Prostate gland (tissue), 2 donors: ENCODE results near the gene OSBPL2. TPM values are rescaled to one million over a fixed set of nuclear protein-coding genes. Genes with fewer than 3 reads are reported as not detected.

Experiments used
- DNase-seq: peaks from one replicate; pipeline ENCODE4 v3.0.0-alpha.2; 2019; ENCODE audit warnings: low spot score
- H3K27ac ChIP-seq, 2 donors: fragments of 200-600 bp; sonication (generic); 2 replicates each; pipeline ENCODE4 v1.5.1; 2017 to 2019
- H3K27me3 ChIP-seq: fragments of 200-600 bp; sonication (generic); replicated peaks from 2 replicates; pipeline ENCODE4 v1.5.1; 2019; ENCODE audit not compliant: insufficient read depth
- H3K36me3 ChIP-seq, 2 donors: fragments of 200-600 bp; sonication (generic); 1 replicate in 1 of 2; 2 replicates in 1 of 2; pipeline versions ENCODE4 v1.5.1 to v1.8.1; 2017 to 2019
- H3K4me1 ChIP-seq: fragments of 200-600 bp; sonication (generic); replicated peaks from 2 replicates; pipeline ENCODE4 v1.5.1; 2019
- H3K4me3 ChIP-seq, 2 donors: fragments of 200-600 bp; sonication (generic); 2 replicates each; pipeline ENCODE4 v1.5.1; 2017 to 2019
- H3K9me3 ChIP-seq: fragments of 200-600 bp; sonication (generic); 2 replicates; pipeline ENCODE4 v1.5.1; 2017
- CTCF ChIP-seq, 4 experiments: fragments of 200-600 bp in 2 of 4; fragments of 450-650 bp in 2 of 4; sonication (generic) in 2 of 4; IDR thresholded peaks; 1 replicate in 3 of 4; 2 replicates in 1 of 4; pipeline ENCODE4 v1.5.1; 2016 to 2019; ENCODE audit warnings: antibody characterized with exemption in 4 of 4, mild to moderate bottlenecking in 2 of 4, moderate library complexity in 2 of 4
- POLR2A ChIP-seq: fragments of 450-650 bp; IDR thresholded peaks from one replicate; pipeline ENCODE4 v1.6.1; 2016; ENCODE audit warnings: antibody characterized with exemption, mild to moderate bottlenecking
- POLR2AphosphoS5 ChIP-seq: sonication (generic); formaldehyde crosslinking; IDR thresholded peaks from one replicate; pipeline ENCODE4 v1.6.1; 2017; ENCODE audit warnings: antibody characterized with exemption
- WGBS: methylation state at CpG from one replicate; pipeline ENCODE4 v1.1.5; 2018; 5-methylcytosine and 5-hydroxymethylcytosine counted together
- intact Hi-C: fragments of 100-400 bp; cut with DNase I; formaldehyde crosslinking; loops from one replicate; pipeline ENCODE4 v1.14.2; 2022
- total RNA-seq, 2 donors: library from RNA; depleted of rRNA; stranded (reverse); fragments of >200 nt; gene quantifications; one replicate each; pipeline ENCODE4 v1.1.0, GENCODE V29; 2016

OSBPL2 gene
- total RNA-seq, 2 donors from 2014 or later = 33.5 to 50.6 TPM

- no peak overlapping the region for H3K4me3 ChIP-seq
- H3K36me3 ChIP-seq = no peaks in the 10 kb centered on the region
- 54% methylated on average over 16 of the region's 16 CpGs for WGBS
- no peaks in the 10 kb centered on the region for H3K9me3 ChIP-seq
- peak; percentile 48 for DNase-seq
- no peaks in the 10 kb centered on the region for H3K27me3 ChIP-seq
- intact Hi-C loops = no loop called here
- peaks cover 23% of the 10 kb centered on the region for H3K4me1 ChIP-seq
- TF ChIP-seq CTCF (IDR thresholded peaks at IDR 0.05) (no peak), POLR2AphosphoS5 (peak; percentile 31), POLR2A (no peak)
- peak overlapping the region; percentile 20 to 25 for H3K27ac ChIP-seq
Measured at GRCh38 chr20:62235001-62235776, 3.1 kb upstream of the OSBPL2 start.

- Histone ChIP-seq H3K9me3 (no peaks in the 10 kb centered on the region), H3K4me1 (peaks cover 23% of the 10 kb centered on the region), H3K4me3 (no peak overlapping the region), H3K27ac (peak overlapping the region; percentile 20 to 25), H3K36me3 (no peaks in the 10 kb centered on the region), H3K27me3 (no peaks in the 10 kb centered on the region)
- no peak for TF ChIP-seq POLR2A
- no peak for TF ChIP-seq CTCF (IDR thresholded peaks at IDR 0.05)
- TF ChIP-seq POLR2AphosphoS5 = no peak
- intact Hi-C loops = no loop called here
- DNase-seq = no peak
- 92% methylated on average over 9 of the region's 9 CpGs for WGBS
Measured at GRCh38 chr20:62235777-62236157, 2.6 kb upstream of the OSBPL2 start.

- Histone ChIP-seq H3K27me3 (no peaks in the 10 kb centered on the region), H3K4me1 (peaks cover 23% of the 10 kb centered on the region), H3K9me3 (no peaks in the 10 kb centered on the region), H3K4me3 (no peak overlapping the region), H3K27ac (no peak overlapping the region), H3K36me3 (no peaks in the 10 kb centered on the region)
- TF ChIP-seq POLR2A = no peak
- no peak for TF ChIP-seq CTCF (IDR thresholded peaks at IDR 0.05)
- no peak for TF ChIP-seq POLR2AphosphoS5
- no peak for DNase-seq
- intact Hi-C loops = no loop called here
- 53% methylated on average over 6 of the region's 6 CpGs for WGBS
Measured at GRCh38 chr20:62236200-62236599, 2.1 kb upstream of the OSBPL2 start.

GRCh38 chr20:62236766-62237513 lies 1.4 kb upstream of the OSBPL2 start:
- Histone ChIP-seq H3K4me1 (peaks cover 28% of the 10 kb centered on the region), H3K4me3 (no peak overlapping the region), H3K9me3 (no peaks in the 10 kb centered on the region), H3K36me3 (no peaks in the 10 kb centered on the region), H3K27me3 (no peaks in the 10 kb centered on the region), H3K27ac (no peak overlapping the region)
- TF ChIP-seq POLR2A (no peak), POLR2AphosphoS5 (no peak), CTCF (IDR thresholded peaks at IDR 0.05) (no peak)
- no peak for DNase-seq
- WGBS = 43% methylated on average over 28 of the region's 28 CpGs
- intact Hi-C loops = no loop called here

- Histone ChIP-seq H3K4me1 (peaks cover 26% of the 10 kb centered on the region), H3K36me3 (no peaks in the 10 kb centered on the region), H3K4me3 (no peak overlapping the region), H3K27ac (no peak overlapping the region), H3K27me3 (no peaks in the 10 kb centered on the region), H3K9me3 (no peaks in the 10 kb centered on the region)
- intact Hi-C loops = no loop called here
- no peak for DNase-seq
- WGBS = 71% methylated on average over 1 of the region's 1 CpG
- TF ChIP-seq POLR2AphosphoS5 (no peak), CTCF (IDR thresholded peaks at IDR 0.05) (no peak), POLR2A (no peak)
Measured at GRCh38 chr20:62237514-62237800, 864 bp upstream of the OSBPL2 start.
